ENCODE results near the gene PCBP3.
"Not testable (repeated sequence)": the region's sequence is repeated elsewhere in the genome, so short reads cannot be mapped to it uniquely, and the experiment has no call there.

The PCBP3 gene

GRCh38 chr21:45828580-45829570 lies 185.3 kb downstream of the PCBP3 start:
- no peak for DNase-seq

GRCh38 chr21:45829668-45830067 lies 186.1 kb downstream of the PCBP3 start:
- no peak for DNase-seq

GRCh38 chr21:45830221-45830640 lies 186.7 kb downstream of the PCBP3 start:
- no peak for DNase-seq

- DNase-seq = no peak
These were observed 187.3 kb downstream of the PCBP3 start for GRCh38 chr21:45830720-45831366.

GRCh38 chr21:45831991-45832740 lies 188.6 kb downstream of the PCBP3 start:
- peak; percentile 16 for DNase-seq

- not testable (repeated sequence) for DNase-seq
These were observed 189.3 kb downstream of the PCBP3 start for GRCh38 chr21:45832741-45833235.

- no peak for DNase-seq
These were observed 189.9 kb downstream of the PCBP3 start for GRCh38 chr21:45833414-45833813.

- DNase-seq = no peak
These were observed 190.6 kb downstream of the PCBP3 start for GRCh38 chr21:45834026-45834715.

- no peak for DNase-seq
These were observed 191.3 kb downstream of the PCBP3 start for GRCh38 chr21:45834821-45835293.

- DNase-seq = no peak
These were observed 192.1 kb downstream of the PCBP3 start for GRCh38 chr21:45835301-45836267.

GRCh38 chr21:45836268-45836655 lies 192.7 kb downstream of the PCBP3 start:
- peak; percentile 8 for DNase-seq

GRCh38 chr21:45836694-45837670 lies 193.5 kb downstream of the PCBP3 start:
- peak; percentile 26 for DNase-seq

GRCh38 chr21:45837936-45838335 lies 194.4 kb downstream of the PCBP3 start:
- no peak for DNase-seq

- DNase-seq = peak; percentile 53
These were observed 195.1 kb downstream of the PCBP3 start for GRCh38 chr21:45838634-45839033.

GRCh38 chr21:45839274-45839673 lies 195.7 kb downstream of the PCBP3 start:
- DNase-seq = peak; percentile 61

- DNase-seq = no peak
These were observed 197.5 kb downstream of the PCBP3 start for GRCh38 chr21:45841033-45841432.

- no peak for DNase-seq
These were observed 199.9 kb downstream of the PCBP3 start for GRCh38 chr21:45843426-45843825.

GRCh38 chr21:45844181-45844580 lies 200.7 kb downstream of the PCBP3 start:
- no peak for DNase-seq

- DNase-seq = peak; percentile 16
These were observed 201.7 kb downstream of the PCBP3 start for GRCh38 chr21:45845063-45845769.
